BJ (cell line): ENCODE data around the gene PPFIA2. TPM values are rescaled to one million over a fixed set of nuclear protein-coding genes. Genes with fewer than 3 reads are reported as not detected.

Source experiments
- CTCF ChIA-PET: fragments of 350-600 bp; formaldehyde crosslinking; extraction: SDS; loops from one replicate; lab custom pipeline; 2021; ENCODE audit warnings: antibody characterized with exemption, inconsistent platforms; lab: Yijun Ruan, JAX
- POLR2A ChIA-PET: fragments of 300-600 bp; sonication (Branson Sonifier 250); formaldehyde crosslinking; extraction: SDS; loops from one replicate; lab custom pipeline; 2021; ENCODE audit warnings: antibody characterized with exemption; lab: Charles Lee
- DNase-seq: peaks from one replicate; pipeline ENCODE4 v3.0.0-alpha.2; 2011; ENCODE audit warnings: low read depth
- H3K27me3 ChIP-seq: 2 replicates; pipeline ENCODE4 v1.6.0; 2011; ENCODE audit warnings: low read length; ENCODE audit not compliant: control insufficient read depth, insufficient read depth
- H3K36me3 ChIP-seq: 2 replicates; pipeline ENCODE4 v1.5.1; 2011; ENCODE audit warnings: low read length; ENCODE audit not compliant: control insufficient read depth, insufficient read depth
- H3K4me3 ChIP-seq: 2 replicates; pipeline ENCODE4 v1.5.1; 2011; ENCODE audit warnings: low read depth, mild to moderate bottlenecking, control low read depth, low read length
- CTCF ChIP-seq: IDR thresholded peaks from 2 replicates; pipeline ENCODE4 v1.5.1; 2011; ENCODE audit warnings: low read depth, mild to moderate bottlenecking, control low read depth, inconsistent platforms, low read length, moderate library complexity; ENCODE audit not compliant: insufficient read depth
- polyA plus RNA-seq: library from polyadenylated mRNA; depleted of rRNA; stranded (reverse); fragments of >200 nt; gene quantifications from 2 replicates; pipeline ENCODE4 v1.2.3, GENCODE V29; 2011

PPFIA2 gene
- polyA plus RNA-seq, 1 experiment, result not detected

- Histone ChIP-seq H3K4me3 (no peak overlapping the region), H3K36me3 (no peaks in the 10 kb centered on the region), H3K27me3 (no peaks in the 10 kb centered on the region)
- ChIA-PET POLR2A (no interaction called here), CTCF (no interaction called here)
- TF ChIP-seq CTCF, result no peak
- DNase-seq, result no peak
Observed at GRCh38 chr12:81337886-81338285, 421.3 kb downstream of the PPFIA2 start.

GRCh38 chr12:81333812-81334211 lies 425.3 kb downstream of the PPFIA2 start:
- no peak for DNase-seq
- H3K27me3 ChIP-seq, result 0 out of 2 replicates have a peak, but pooled peaks cover 1% of the 10 kb centered on the region
- no peaks in the 10 kb centered on the region for H3K36me3 ChIP-seq
- TF ChIP-seq CTCF, result no peak
- H3K4me3 ChIP-seq, result no peak overlapping the region
- ChIA-PET CTCF (no interaction called here), POLR2A (no interaction called here)

- ChIA-PET POLR2A (no interaction called here), CTCF (no interaction called here)
Observed at GRCh38 chr12:81332054-81332453, 427.1 kb downstream of the PPFIA2 start.

GRCh38 chr12:81330480-81330879 lies 428.7 kb downstream of the PPFIA2 start:
- ChIA-PET CTCF (no interaction called here), POLR2A (no interaction called here)
- no peak for DNase-seq
- no peaks in the 10 kb centered on the region for H3K36me3 ChIP-seq
- H3K4me3 ChIP-seq, result no peak overlapping the region
- H3K27me3 ChIP-seq, result 0 out of 2 replicates have a peak, but pooled peaks cover 1% of the 10 kb centered on the region
- no peak for TF ChIP-seq CTCF

More at GRCh38 chr12:81332054-81332453, 427.1 kb downstream of the PPFIA2 start:
- no peak overlapping the region for H3K4me3 ChIP-seq
- H3K36me3 ChIP-seq, result no peaks in the 10 kb centered on the region
- no peak for DNase-seq
- 0 out of 2 replicates have a peak, but pooled peaks cover 1% of the 10 kb centered on the region for H3K27me3 ChIP-seq
- TF ChIP-seq CTCF, result no peak

- 0 out of 2 replicates have a peak, but pooled peaks cover 1% of the 10 kb centered on the region for H3K27me3 ChIP-seq
Observed at GRCh38 chr12:81329085-81329484, 430.1 kb downstream of the PPFIA2 start.

More at GRCh38 chr12:81329085-81329484, 430.1 kb downstream of the PPFIA2 start:
- Histone ChIP-seq H3K4me3 (no peak overlapping the region), H3K36me3 (no peaks in the 10 kb centered on the region)
- TF ChIP-seq CTCF, result peak; percentile 29
- ChIA-PET POLR2A (no interaction called here), CTCF (no interaction called here)
- DNase-seq, result no peak
